Measurements from ENCODE around the gene SH3BP4.

The SH3BP4 gene

DNA sequence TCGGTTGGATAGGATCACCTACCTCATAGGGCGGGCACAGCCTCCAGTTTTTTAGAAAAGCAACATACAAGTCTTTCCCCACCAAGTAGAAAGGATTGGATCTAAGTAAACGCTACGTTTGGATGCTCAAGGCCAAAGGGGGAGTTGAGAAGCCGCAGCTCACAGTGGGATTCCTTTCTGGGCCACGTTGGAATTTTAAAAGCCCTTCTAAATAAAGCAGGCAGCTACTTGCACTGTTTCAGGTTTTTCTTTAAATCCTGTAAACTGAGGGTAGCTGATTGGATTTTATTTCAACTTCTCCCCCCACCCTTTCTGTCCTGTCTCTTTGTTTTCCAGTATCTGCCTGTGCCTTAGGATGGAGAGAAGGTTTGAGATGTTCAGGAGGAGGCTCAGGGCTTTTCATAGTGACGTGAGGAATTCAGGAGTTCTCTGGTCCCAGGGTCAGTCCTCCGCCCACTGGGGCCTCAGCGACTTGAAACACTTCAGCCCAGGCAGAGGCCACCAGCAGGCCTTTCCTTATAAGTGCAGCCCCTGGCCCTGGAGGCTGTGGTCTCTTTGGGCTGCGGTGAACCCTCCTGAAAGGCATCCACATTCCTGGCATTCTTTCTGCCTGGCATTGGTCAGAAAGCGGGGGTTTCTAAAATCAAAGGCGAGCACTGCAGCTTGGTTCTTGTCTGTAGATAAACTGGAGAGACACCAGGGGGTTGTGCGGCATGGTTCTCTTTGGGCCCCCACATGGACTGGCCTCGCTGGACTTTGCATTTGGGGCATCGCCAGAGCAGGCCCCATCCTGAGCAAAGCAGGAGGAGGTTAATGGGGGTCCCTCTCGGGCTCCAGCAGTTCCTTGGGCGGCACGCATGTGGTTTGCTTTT lies 44.5 kb downstream of the SH3BP4 start:
- DNase-seq (ENCODE audit: extremely low read depth in 1 of 2, low read depth in 1 of 2) = no peak

DNA sequence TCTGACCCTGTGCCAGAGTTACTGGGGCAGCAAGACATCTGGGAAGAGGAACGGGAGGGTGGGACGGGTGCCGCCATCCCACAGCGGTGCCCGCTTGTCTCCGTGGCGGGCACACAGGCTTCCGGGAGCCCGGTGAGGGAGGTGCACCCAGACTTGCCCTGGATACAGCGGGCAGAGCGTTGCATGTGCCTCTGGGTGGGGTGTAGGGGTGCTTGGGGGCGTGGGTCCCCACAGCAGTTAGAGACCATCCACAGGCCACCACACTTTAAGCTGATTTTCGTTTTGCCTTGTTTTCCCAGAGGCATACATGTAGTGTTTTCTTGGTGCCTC lies 45.1 kb downstream of the SH3BP4 start:
- no peak for DNase-seq (ENCODE audit: extremely low read depth in 1 of 2, low read depth in 1 of 2)

DNA sequence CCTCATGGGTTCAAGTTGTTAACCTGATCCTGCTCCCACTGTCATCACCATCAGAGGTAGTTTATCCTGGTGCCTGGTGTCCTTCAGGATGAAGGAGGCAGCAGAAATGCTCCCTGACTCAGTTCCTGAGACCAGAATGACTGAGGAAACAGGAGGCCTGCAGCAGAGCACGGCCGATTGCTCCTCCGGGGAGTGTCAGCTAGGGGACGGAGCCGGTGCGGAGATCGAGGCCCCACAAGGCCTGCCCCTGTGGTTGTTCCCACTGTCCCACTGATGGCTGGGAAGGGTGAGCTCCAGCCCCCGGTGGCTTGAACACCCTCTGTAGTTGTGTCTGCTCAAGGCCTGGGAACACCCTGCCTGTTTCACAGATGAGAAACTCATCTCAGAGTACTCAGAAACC lies 45.6 kb downstream of the SH3BP4 start:
- DNase-seq (ENCODE audit: extremely low read depth in 1 of 2, low read depth in 1 of 2) = no peak

DNA sequence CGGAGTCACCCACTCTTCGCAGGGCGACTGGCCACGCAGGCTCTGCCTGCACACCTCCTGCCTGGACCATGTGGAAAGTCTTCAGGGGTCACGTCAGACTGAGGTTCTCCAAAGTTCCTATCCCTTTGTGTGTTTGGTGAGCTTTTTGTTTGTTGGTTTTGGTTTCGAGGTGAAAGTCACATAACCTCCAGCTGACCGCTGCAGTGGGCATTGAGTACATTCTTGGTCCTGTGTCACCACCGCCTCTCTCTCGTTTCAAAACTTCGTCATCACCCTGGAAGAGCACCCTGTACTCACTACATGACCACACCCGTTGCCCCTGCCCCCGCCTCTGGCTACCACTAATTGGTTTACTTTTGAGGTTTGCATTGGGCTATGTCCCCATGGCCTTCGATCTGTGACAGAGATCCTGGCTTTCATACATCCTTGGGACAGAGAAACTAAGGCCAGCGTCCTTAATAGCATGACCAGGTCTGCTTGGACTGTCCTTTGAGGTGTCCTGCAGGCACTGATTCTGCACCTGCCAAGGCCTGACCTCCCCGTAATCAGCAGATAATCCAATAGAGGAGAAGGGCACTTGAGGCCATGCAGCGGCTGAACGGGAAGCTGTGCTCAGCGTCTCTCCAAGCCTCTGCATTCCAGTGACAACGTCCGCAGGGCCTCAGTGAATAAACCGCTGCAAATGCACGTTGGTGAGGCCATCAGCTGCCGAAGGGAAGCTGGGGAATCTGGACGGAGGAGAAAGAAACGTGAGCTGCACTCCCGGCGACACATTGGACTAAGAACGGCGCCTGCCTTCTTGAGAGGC lies 46.8 kb downstream of the SH3BP4 start:
- no peak for DNase-seq (ENCODE audit: extremely low read depth in 1 of 2, low read depth in 1 of 2)

DNA sequence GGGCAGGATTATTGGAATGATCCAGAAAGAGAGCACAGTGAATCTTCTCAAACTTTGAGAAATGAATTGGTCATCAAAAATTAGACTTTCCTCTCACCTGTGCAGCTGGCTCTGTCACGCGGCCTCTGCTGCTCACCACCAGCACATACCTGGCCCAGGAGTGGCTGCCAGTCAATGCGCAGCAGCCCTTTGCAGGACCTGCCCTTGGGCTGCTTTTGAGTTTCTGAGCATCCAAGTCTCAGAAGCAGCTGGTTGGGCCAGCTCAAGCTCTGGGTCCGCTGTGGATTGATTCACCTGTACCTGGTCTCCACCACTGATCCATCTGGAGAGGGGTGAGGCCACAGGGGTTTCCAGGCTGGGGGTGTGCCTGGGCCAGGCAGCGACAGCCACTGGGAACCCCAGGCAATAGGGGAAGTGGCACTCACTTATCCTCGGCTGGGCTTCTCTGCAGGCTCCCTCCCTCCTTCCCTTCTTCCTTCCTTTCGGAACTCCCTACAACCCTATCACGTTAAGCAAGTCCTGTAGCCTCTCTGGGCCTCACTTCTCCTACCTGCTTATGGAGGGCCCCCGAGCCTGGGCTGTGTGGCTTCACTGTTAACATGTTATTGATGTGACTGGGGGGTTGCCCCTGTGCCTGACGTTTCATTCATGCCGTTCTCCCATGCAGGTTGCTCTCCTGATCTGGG lies 48.1 kb downstream of the SH3BP4 start:
- no peak for DNase-seq (ENCODE audit: extremely low read depth in 1 of 2, low read depth in 1 of 2)

DNA sequence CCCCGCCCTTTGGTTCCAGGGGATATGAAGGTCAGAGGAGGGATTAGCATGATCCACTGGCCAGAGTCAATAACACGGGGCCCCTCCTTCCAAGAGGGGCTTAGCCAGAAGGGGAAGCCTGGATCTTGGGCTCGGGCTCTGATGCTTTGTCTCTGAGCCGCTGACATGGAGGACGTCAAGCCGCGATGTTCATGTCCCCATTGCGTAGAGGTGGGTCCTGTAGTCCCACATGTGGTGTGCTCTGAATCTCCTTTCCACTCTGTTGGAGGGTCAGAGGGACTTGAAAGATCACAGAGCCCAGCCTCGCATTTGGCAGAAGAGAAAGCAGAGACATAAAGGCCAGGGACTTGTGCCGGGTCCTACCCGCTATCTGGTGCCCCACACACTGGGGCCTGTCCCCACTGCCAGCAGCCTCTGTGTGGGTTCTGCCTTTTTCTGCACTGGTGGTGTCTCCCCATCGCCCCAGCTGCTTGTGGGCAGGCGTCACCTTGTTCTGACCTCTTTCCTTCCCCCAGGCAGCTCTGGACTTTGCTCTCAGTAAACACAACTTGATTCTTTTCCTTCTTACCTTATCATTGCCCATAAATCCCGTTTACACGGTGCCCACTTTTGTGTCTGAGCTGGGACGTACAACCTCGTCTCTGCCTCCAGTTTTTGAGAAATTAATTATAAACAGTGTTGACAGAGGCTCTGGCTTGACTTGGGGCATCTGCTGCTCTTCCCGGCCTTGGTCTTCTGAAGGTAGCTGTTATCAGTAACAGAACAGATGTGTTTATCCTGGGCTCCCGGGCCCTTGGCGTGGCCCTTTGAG lies 48.8 kb downstream of the SH3BP4 start:
- no peak for DNase-seq (ENCODE audit: extremely low read depth in 1 of 2, low read depth in 1 of 2)

DNA sequence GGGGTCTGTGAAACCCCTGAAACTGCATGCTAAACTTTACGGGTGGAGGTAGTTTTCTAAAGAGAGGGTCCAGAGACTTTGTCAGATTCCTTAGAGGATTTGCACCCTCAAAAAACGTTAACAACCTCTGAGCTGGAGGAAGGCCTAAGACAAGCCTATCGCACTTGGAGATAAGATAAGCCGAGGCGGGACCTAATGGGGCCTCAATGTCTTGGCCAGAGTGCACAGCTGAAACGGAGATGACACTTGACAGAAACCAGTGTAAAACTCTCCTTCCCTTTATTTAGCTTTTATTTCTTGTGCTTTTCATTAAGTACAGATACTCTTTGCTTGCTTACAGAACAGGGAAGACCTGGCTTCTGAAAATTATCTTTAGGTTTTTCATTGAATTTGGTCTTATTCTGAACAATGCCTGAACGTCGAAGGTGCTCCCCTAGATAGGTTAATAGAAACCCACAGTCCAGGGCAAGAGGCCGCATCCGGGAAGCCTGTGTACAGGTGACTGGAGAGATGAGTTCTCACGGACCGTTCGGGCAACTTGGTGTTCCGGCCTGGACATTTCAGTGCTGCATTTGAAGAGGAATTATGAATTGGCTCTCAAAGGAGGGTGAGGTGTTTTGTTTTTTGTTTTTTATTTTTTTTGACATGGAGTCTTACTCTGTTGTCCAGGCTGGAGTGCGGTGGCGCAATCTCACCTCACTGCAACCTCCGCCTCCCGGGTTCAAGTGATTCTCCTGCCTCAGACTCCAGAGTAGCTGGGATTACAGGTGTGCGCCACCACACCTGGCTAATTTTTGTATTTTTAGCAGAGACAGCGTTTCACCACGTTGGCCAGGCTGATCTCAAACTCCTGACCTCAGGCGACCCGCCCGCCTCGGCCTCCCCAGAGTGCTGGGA lies 49.7 kb downstream of the SH3BP4 start:
- no peak for DNase-seq (ENCODE audit: extremely low read depth in 1 of 2, low read depth in 1 of 2)

DNA sequence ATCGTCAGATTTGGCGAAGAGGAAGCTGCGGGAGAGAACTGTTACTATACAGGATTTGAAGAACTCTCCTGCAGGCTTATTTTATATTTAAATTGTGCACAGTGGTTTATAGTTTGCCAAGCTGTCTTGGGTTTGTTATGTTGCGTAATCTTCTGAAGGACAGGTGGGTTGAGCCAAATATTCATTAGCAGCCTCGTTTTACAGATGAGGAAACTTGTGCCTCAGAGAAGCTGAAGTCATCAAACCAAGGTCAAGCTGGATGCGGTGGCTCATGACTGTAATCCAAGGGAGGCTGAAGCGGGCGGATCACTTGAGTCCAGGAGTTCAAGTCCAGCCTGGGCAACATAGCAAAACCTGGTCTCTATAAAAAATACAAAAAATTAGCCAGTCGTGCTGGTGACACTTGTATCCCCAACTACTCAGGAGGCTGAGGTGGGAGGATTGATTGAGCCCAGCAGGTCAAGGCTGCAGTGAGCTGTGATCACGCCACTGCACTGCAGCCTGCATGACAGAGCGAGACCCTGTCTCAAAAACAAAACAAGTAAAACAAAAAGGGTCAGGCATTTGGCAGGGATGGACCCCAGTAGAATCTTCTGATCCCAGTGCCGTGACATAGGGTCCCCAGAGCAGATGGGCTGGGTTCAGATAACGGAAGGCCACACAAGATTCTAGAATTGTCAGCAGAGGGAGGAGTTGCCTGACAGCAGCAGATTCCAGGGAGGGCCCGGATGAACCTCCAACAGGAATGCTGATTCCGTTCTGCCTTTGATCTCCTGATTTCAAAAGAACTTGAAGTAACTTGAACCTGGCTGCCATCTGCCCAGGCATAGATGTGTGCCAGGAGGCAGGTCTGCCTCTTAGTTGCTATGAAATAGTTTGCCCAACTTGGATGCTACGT lies 50.6 kb downstream of the SH3BP4 start:
- no peak for DNase-seq (ENCODE audit: extremely low read depth in 1 of 2, low read depth in 1 of 2)

DNA sequence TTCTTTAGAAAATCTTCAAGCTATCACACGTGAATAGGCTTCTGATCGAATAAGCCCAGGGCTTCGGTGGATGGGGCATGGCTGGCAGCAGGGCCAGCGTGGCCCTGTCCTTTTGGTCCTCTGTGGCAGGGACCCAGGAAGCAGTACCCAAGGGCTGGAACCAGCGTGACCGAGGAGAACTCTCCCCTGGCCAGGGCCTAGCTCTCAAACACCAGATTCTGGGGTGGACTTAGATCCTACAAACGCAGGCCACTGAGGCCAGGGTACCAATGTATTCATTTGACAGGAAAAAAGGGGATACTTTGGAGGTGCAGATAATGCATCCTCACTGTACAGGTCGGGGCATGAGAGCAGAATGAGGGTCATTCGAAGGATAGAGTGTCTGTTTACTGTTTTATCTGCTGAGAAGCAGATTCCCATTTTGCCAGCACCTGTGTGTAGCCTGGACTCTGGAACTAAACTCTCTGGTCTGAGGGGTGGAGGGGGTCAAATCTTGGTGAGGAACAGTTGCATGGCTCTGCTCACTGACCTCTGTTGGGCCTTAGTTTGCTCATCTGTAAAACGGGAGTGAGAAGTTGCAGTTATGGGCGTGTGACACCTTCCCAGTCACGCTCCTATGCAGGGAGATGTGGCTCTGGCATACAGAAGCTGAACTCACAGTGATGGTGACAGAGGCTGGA lies 51.4 kb downstream of the SH3BP4 start:
- DNase-seq (ENCODE audit: extremely low read depth in 1 of 2, low read depth in 1 of 2) = no peak

DNA sequence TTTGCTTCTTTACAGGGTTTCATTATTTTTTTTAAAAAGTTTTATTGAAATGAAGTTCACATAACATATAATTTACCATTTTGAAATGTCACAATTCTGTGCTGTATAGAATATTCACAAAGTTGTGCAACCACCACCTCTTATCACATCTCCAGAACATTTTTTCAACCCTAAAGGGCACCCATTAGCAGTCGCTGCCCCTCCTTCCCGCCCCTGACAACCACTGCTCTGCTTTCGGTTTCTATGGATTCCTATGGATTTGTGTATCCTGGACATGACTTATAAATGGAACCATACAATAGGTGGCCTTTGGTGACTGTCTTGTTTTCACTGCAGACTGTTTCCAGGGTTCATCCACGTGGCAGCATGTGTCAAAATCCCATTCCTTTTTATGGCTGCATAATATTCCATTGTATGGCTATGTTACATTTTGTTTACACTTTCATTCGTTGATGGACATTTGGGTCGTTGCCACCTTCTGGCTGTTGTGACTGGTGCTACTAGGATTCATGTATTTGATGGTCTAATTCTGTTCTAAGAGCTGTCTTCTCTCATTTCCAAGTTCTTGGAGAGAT lies 52.6 kb downstream of the SH3BP4 start:
- DNase-seq (ENCODE audit: extremely low read depth in 1 of 2, low read depth in 1 of 2) = no peak

DNA sequence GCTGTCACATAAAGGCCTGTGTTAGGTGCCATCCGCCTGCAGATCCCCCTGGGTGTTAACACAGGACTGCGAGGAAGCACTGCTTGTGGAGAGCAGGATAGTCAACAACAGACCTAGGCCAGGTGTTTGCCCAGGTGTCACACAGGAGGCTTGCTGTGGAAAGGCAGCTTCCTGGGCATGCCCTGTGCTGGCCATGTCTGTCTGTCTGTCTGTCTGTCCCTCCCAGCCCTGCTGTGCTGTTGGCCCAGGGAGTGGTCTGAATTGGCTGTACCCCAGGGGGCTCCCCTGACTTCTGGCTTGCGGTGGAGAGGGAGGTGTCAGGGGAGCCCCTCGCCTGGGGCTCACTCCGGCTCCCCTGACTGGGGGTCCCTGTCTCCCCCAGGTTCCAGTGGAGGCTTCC lies 53.2 kb downstream of the SH3BP4 start:
- no peak for DNase-seq (ENCODE audit: extremely low read depth in 1 of 2, low read depth in 1 of 2)

DNA sequence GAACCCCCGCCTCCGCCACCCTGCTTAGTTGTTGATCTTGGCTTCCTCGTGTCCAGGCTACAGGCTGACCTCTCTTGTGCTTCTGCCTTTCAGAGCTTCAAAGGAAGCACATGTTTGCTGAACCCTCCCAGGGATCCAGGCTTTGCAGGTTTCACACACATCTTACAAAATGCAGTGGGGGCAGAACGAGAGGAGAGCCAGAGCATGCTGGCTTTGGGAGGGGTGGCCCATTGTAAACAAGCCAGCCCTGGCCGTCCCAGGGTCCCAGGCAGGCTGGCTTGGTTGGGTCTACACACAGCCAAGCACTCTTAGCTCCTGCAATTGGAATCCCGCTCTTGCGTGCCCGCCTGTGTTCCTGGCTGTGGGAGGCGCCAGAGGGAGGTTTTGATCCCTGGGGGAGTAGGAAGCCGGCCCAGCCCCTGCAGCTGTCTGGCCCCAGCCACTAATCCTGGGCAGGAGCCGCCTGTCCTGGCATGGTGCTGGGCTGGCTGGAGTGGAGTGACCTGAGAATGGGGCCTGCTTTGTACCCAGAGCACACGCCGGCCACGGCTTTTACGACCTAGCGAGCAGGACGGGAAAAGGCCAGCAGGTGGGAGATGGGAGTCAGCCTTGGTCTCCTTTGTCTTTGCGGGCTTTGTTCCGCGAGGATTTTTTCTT lies 53.9 kb downstream of the SH3BP4 start:
- DNase-seq (ENCODE audit: extremely low read depth in 1 of 2, low read depth in 1 of 2) = no peak

DNA sequence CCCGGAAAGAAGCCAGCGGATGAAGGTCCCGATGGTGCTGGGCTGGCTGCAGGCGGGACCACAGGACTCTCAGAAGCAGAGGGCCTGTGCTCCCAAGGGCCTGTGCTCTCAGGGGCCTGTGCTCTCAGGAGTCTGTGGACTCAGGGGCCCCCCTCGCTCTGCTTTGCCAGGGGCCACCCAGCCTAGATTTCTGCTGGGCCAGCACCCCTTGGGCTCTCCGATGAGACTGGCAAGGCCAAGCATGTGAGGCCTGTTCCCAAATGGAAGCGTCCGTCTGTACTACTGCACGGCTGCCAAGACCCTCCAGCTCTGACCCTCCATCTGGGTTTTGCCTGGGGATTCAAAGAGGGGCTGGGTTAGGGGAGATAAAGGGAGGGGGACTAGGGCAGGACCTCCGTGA lies 54.6 kb downstream of the SH3BP4 start:
- no peak for DNase-seq (ENCODE audit: extremely low read depth in 1 of 2, low read depth in 1 of 2)

DNA sequence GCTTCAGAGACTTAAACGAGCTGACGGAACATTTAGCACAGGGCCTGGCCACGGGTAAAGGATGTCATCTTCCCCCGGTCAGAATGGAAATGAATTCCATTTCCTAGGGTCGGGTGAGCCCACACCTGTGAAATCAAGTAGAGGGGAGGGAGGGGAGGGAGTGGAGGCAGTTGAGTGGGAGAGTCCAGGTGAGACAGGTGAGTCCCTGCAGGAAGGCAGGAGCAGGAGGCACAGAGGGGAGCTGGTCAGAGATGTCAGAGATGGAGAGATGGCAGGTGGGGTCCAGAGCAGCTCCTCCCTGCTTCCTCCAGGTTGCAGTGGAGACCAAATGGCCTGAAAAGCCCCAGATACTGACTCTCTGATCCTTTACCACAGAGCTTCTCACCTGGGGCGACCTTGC lies 55.2 kb downstream of the SH3BP4 start:
- DNase-seq (ENCODE audit: extremely low read depth in 1 of 2, low read depth in 1 of 2) = no peak

DNA sequence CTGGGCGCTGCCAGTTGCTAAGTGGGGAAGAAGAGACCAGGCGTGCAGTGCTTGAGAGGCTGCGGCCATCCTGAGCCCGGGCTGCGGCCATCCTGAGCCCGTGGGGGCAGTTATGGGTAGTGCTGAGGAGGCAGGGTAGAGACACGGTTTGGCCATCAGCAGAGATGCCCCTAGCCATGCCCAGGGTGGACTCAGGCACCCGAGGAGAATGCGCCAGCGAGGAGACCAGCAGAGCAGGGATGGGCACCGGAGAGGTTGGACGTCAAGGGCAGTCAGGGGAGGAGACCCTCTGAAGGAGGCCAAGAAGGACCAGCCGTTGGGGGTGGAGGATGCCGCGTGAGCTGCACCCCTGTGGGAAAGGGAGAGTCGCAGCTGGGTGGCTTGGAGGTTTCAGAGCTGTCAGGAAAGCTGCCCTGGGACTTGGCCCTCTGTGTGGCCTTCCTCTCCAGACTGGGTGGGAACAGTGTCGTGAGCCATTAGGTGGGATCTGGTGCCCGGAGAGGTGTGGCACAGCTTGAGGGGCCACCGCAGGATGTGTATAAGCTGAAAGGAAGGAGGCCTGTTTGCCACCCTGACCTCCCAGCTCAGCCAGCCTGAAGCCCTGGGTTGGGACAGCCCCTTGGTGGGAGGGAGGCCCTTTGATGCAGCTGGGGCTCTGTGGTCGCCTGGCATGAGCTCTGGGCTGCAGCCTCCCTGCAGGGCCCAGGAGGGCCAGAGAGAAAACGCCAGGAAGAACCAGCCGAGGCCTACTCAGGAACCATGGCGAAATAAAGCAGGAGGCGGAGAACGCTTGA lies 56.0 kb downstream of the SH3BP4 start:
- DNase-seq (ENCODE audit: extremely low read depth in 1 of 2, low read depth in 1 of 2) = no peak

DNA sequence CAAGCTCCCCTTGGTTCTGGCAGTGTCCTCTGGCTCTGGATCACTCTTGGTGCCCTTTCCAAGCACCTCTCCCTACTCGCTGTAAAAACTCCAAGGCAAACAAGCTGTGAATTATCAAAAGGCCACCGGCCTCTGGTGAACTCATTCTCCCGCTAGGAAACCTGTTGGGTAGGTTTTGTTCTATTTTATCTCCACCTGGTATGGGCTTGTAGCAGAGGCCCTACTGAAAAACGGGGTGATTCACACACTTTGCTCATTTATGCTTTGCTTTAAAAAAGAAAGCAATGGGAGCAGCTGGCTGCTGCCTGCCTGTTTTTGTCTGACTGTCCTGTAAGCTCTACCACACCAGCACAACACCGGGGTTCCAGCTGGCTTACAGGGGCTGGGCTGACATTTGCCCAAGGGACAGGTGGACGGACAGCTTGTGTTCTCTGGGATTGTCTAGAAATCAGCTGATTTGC lies 56.8 kb downstream of the SH3BP4 start:
- no peak for DNase-seq (ENCODE audit: extremely low read depth in 1 of 2, low read depth in 1 of 2)

DNA sequence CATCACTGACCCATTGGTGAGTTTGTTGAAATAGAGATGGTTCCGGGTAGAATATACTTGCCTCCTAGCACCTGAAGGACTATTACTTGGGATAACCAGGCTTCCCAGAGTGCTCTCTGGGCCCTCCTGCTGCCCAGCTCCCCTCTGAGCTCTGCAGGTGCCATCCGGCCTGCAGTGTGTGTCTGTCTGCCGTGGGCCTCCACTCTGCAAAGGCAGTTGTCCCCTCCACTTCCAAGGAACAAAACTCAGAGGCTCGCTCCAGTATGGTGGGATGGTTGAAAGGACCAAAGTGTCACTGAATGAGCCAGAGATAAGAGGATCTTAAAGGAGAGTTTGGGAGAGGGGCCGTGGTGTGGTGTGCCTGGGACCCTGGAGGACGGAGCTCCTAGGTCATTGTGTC lies 57.3 kb downstream of the SH3BP4 start:
- no peak for DNase-seq (ENCODE audit: extremely low read depth in 1 of 2, low read depth in 1 of 2)

Data from activated CD8-positive, alpha-beta memory T cell treated with anti-CD3 and anti-CD28 coated beads for 1 hour (primary cell).